ENCODE results near the gene ZSCAN23. TPM values are rescaled to one million over a fixed set of nuclear protein-coding genes. Genes with fewer than 3 reads are reported as not detected.

ZSCAN23 gene
- total RNA-seq, 1 experiment from 2014 or later, result 2.9 TPM

GRCh38 chr6:28402197-28402596 is 41.1 kb downstream of the ZSCAN23 start:
- Histone ChIP-seq H3T11ph (ENCODE audit: low read length) (no peak overlapping the region), H3K56ac (ENCODE audit: insufficient read length, low read depth, low read length) (no peak overlapping the region)
- no peak overlapping the region for H3K27ac Mint-ChIP-seq

More at GRCh38 chr6:28402197-28402596, 41.1 kb downstream of the ZSCAN23 start:
- peaks cover 4% of the 10 kb centered on the region; the same call in 1 of the 2 replicates for H3K79me2 ChIP-seq (ENCODE audit: insufficient read depth, low read length)
- no peak overlapping the region for H2AK5ac ChIP-seq (ENCODE audit: insufficient read length, low read length)
- DNase-seq, result no peak
- H2BK12ac ChIP-seq (ENCODE audit: insufficient read length, low read depth, low read length), result no peak overlapping the region
- no peaks in the 10 kb centered on the region; the same call in 1 of the 2 replicates for H3K27me3 ChIP-seq (ENCODE audit: insufficient read depth, low read length)
- no peak overlapping the region for H2BK120ac ChIP-seq (ENCODE audit: low read depth, low read length, poor library complexity, severe bottlenecking)
- H3K4ac ChIP-seq (ENCODE audit: low read depth, low read length), result no peak overlapping the region
- H4K8ac ChIP-seq (replicated peaks; ENCODE audit: insufficient read length, low read depth, low read length), result no peak overlapping the region
- no peak overlapping the region for H2BK20ac ChIP-seq (ENCODE audit: low read depth, low read length, poor library complexity, severe bottlenecking)
- H4K20me1 ChIP-seq (ENCODE audit: control insufficient read depth, insufficient read depth, insufficient read length), result no peaks in the 10 kb centered on the region
- peaks cover 11 to 12% (median 12%) of the 10 kb centered on the region in 3 experiments; a peak in 6 of 7 replicates for H3K36me3 Mint-ChIP-seq (ENCODE audit: insufficient read depth in 1 of 3, low read depth in 3 of 3)
- H3K4me2 ChIP-seq (ENCODE audit: insufficient read depth, insufficient read length, low read length), result no peak overlapping the region
- no peak overlapping the region for H2BK15ac ChIP-seq (ENCODE audit: low read depth, low read length)
- H3K14ac ChIP-seq (ENCODE audit: insufficient read depth, low read length), result no peak overlapping the region
- peaks cover 3% of the 10 kb centered on the region for H3K79me1 ChIP-seq (ENCODE audit: insufficient read depth, low read depth, low read length, poor library complexity, severe bottlenecking)
- H3K4me3 Mint-ChIP-seq, result no peak overlapping the region
- no peaks in the 10 kb centered on the region for H3K9me3 Mint-ChIP-seq
- H3K27ac ChIP-seq (ENCODE audit: insufficient read length, low read depth, low read length), result no peak overlapping the region
- H3K23ac ChIP-seq (ENCODE audit: insufficient read length, low read depth, low read length), result no peak overlapping the region
- H3K4me1 ChIP-seq (ENCODE audit: insufficient read depth, low read length), result peaks cover 5% of the 10 kb centered on the region; the same call in 1 of the 2 replicates
- no peak overlapping the region for H2BK5ac ChIP-seq (ENCODE audit: insufficient read length, low read length)
- H3K4me1 Mint-ChIP-seq, result peaks cover 14 to 18% of the 10 kb centered on the region in 2 experiments
- H3K9me3 ChIP-seq (ENCODE audit: control insufficient read depth, low read depth, low read length), result no peaks in the 10 kb centered on the region
- no peak for TF ChIP-seq CTCF (conservative IDR thresholded peaks at IDR 0.05)
- H4K91ac ChIP-seq (ENCODE audit: insufficient read length, low read depth, low read length), result no peak overlapping the region
- H4K5ac ChIP-seq (ENCODE audit: insufficient read length, low read depth, low read length), result no peak overlapping the region
- peaks cover 41% of the 10 kb centered on the region for H3K27me3 Mint-ChIP-seq (ENCODE audit: low read depth)
- no CpG with 5 or more reads among the region's 2 CpGs for WGBS (ENCODE audit: extremely low coverage, insufficient read length, low lambda C conversion rate)
- H3K23me2 ChIP-seq (ENCODE audit: insufficient read length, low read depth, low read length, poor library complexity, severe bottlenecking), result no peaks in the 10 kb centered on the region
- H3K18ac ChIP-seq (ENCODE audit: insufficient read length, low read depth, low read length), result no peak overlapping the region
- no peak overlapping the region for H3K9ac ChIP-seq (ENCODE audit: extremely low read depth, insufficient read length, low read length)
- H2AFZ ChIP-seq (ENCODE audit: low read length), result no peak overlapping the region

Data from H9 (cell line).